Lower leg skin (tissue), 3 donors: Measurements from ENCODE around the gene PLCH2.

ENCODE experiments used
- POLR2A ChIP-seq, 2 donors: fragments of 450-650 bp; IDR thresholded peaks; one replicate each; pipeline ENCODE4 v1.6.1; 2016 to 2017; ENCODE audit warnings: antibody characterized with exemption in 2 of 2, mild to moderate bottlenecking in 1 of 2, moderate library complexity in 1 of 2
- TF ChIP-seq, protein P1 (sequence below), 3 donors: fragments of 450-650 bp; IDR thresholded peaks; one replicate each; pipeline ENCODE4 v1.5.1; 2016; ENCODE audit warnings: antibody characterized with exemption in 3 of 3, mild to moderate bottlenecking in 3 of 3, moderate library complexity in 2 of 3

DNA sequence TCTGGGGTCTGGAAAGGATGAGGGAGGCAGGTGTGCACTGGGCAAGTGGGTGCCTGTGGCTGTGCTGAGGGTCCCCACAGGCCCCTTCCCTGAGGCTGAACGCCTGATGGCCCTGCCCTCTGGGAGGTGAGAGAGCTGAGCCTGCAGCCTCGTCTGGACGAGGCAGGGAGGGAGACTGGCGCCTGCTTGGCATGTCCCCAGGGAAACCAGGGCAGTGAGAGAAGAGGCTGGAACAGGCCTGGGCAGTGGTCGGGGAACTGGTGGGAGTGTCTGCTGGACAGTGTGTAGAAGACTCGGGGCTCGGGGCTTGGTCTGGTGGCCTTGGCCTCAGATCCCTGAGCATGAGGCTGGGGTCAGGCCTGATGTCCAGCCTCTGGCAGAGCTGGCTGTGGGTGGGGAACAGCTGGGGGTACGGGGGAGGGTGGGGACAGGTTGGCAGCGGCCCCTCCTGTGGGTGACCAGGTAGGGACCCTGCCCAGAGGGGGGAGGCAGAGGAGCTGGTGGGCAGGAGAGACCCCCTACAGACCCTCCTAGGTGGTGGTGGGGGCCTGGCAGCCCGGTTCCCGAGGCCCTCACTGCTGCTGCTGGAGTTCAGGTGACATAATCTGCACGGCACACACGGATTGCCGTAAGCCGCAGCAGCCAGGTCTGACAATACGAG, 30.8 kb upstream of the PLCH2 start:
- TF ChIP-seq, protein P1, sequence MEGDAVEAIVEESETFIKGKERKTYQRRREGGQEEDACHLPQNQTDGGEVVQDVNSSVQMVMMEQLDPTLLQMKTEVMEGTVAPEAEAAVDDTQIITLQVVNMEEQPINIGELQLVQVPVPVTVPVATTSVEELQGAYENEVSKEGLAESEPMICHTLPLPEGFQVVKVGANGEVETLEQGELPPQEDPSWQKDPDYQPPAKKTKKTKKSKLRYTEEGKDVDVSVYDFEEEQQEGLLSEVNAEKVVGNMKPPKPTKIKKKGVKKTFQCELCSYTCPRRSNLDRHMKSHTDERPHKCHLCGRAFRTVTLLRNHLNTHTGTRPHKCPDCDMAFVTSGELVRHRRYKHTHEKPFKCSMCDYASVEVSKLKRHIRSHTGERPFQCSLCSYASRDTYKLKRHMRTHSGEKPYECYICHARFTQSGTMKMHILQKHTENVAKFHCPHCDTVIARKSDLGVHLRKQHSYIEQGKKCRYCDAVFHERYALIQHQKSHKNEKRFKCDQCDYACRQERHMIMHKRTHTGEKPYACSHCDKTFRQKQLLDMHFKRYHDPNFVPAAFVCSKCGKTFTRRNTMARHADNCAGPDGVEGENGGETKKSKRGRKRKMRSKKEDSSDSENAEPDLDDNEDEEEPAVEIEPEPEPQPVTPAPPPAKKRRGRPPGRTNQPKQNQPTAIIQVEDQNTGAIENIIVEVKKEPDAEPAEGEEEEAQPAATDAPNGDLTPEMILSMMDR (IDR thresholded peaks at IDR 0.05) = no peak
- TF ChIP-seq POLR2A (IDR thresholded peaks at IDR 0.05) = no peak
